IPS-15b (cell line): Measurements from ENCODE around the gene OLIG2.

Experiments used
- H3K27me3 ChIP-seq: one replicate; pipeline ENCODE4 v1.6.1; 2013; ENCODE audit warnings: low read length; ENCODE audit not compliant: control insufficient read depth, insufficient read depth
- H3K36me3 ChIP-seq: one replicate; pipeline ENCODE4 v1.6.1; 2013; ENCODE audit warnings: low read length; ENCODE audit not compliant: control insufficient read depth, insufficient read depth
- H3K4me1 ChIP-seq: one replicate; pipeline ENCODE4 v1.6.1; 2013; ENCODE audit warnings: mild to moderate bottlenecking, low read length; ENCODE audit not compliant: control insufficient read depth, insufficient read depth
- H3K4me3 ChIP-seq: one replicate; pipeline ENCODE4 v1.5.1; 2013; ENCODE audit warnings: low read depth, low read length
- H3K9ac ChIP-seq: one replicate; pipeline ENCODE4 v1.6.1; 2013; ENCODE audit warnings: low read depth, mild to moderate bottlenecking, low read length
- H3K9me3 ChIP-seq: one replicate; pipeline ENCODE4 v1.6.1; 2013; ENCODE audit warnings: mild to moderate bottlenecking, low read length; ENCODE audit not compliant: control insufficient read depth, insufficient read depth

Gene OLIG2

GRCh38 chr21:33025489-33026442 is at the start of gene OLIG2:
OLIG2 (plus strand) TSS chr21:33025935; CDS start chr21:33026863, 928 bp downstream.
- H3K4me1 ChIP-seq, result peaks cover 13% of the 10 kb centered on the region
- H3K9me3 ChIP-seq, result no peaks in the 10 kb centered on the region
- no peaks in the 10 kb centered on the region for H3K36me3 ChIP-seq
- H3K27me3 ChIP-seq, result peaks cover 97% of the 10 kb centered on the region
- H3K9ac ChIP-seq, result no peak within 1 kb of the TSS
- H3K4me3 ChIP-seq, result peak within 1 kb of the TSS; percentile 75

- Histone ChIP-seq H3K9ac (no peak overlapping the region), H3K4me3 (no peak overlapping the region), H3K27me3 (no peaks in the 10 kb centered on the region), H3K36me3 (no peaks in the 10 kb centered on the region), H3K4me1 (no peaks in the 10 kb centered on the region), H3K9me3 (no peaks in the 10 kb centered on the region)
Observed at GRCh38 chr21:32976791-32977190, 48.9 kb upstream of the OLIG2 start.

- H3K9ac ChIP-seq, result no peak overlapping the region
- no peak overlapping the region for H3K4me3 ChIP-seq
- H3K4me1 ChIP-seq, result no peaks in the 10 kb centered on the region
- no peaks in the 10 kb centered on the region for H3K36me3 ChIP-seq
- no peaks in the 10 kb centered on the region for H3K9me3 ChIP-seq
- no peaks in the 10 kb centered on the region for H3K27me3 ChIP-seq
Observed at GRCh38 chr21:32977216-32977615, 48.5 kb upstream of the OLIG2 start.

GRCh38 chr21:32978331-32979270 is 47.1 kb upstream of the OLIG2 start:
- no peaks in the 10 kb centered on the region for H3K9me3 ChIP-seq
- H3K9ac ChIP-seq, result no peak overlapping the region
- H3K4me3 ChIP-seq, result no peak overlapping the region
- H3K27me3 ChIP-seq, result no peaks in the 10 kb centered on the region
- H3K4me1 ChIP-seq, result no peaks in the 10 kb centered on the region
- no peaks in the 10 kb centered on the region for H3K36me3 ChIP-seq

- no peak overlapping the region for H3K4me3 ChIP-seq
- no peaks in the 10 kb centered on the region for H3K4me1 ChIP-seq
- H3K9me3 ChIP-seq, result no peaks in the 10 kb centered on the region
- H3K27me3 ChIP-seq, result no peaks in the 10 kb centered on the region
- no peak overlapping the region for H3K9ac ChIP-seq
- no peaks in the 10 kb centered on the region for H3K36me3 ChIP-seq
Observed at GRCh38 chr21:32979598-32980268, 46.0 kb upstream of the OLIG2 start.

GRCh38 chr21:32981096-32981495 is 44.6 kb upstream of the OLIG2 start:
- no peak overlapping the region for H3K4me3 ChIP-seq
- no peaks in the 10 kb centered on the region for H3K4me1 ChIP-seq
- H3K27me3 ChIP-seq, result no peaks in the 10 kb centered on the region
- no peaks in the 10 kb centered on the region for H3K9me3 ChIP-seq
- no peak overlapping the region for H3K9ac ChIP-seq
- no peaks in the 10 kb centered on the region for H3K36me3 ChIP-seq

- H3K4me3 ChIP-seq, result no peak overlapping the region
- no peak overlapping the region for H3K9ac ChIP-seq
- peaks cover 2% of the 10 kb centered on the region for H3K4me1 ChIP-seq
- no peaks in the 10 kb centered on the region for H3K27me3 ChIP-seq
- no peaks in the 10 kb centered on the region for H3K9me3 ChIP-seq
- H3K36me3 ChIP-seq, result no peaks in the 10 kb centered on the region
Observed at GRCh38 chr21:32990666-32991065, 35.1 kb upstream of the OLIG2 start.

GRCh38 chr21:32991361-32991760 is 34.4 kb upstream of the OLIG2 start:
- Histone ChIP-seq H3K4me1 (peaks cover 2% of the 10 kb centered on the region), H3K27me3 (no peaks in the 10 kb centered on the region), H3K9me3 (no peaks in the 10 kb centered on the region), H3K9ac (no peak overlapping the region), H3K36me3 (no peaks in the 10 kb centered on the region), H3K4me3 (no peak overlapping the region)

GRCh38 chr21:32993894-32994293 is 31.8 kb upstream of the OLIG2 start:
- H3K4me3 ChIP-seq, result no peak overlapping the region

GRCh38 chr21:32994305-32994704 is 31.4 kb upstream of the OLIG2 start:
- H3K36me3 ChIP-seq, result no peaks in the 10 kb centered on the region
- no peak overlapping the region for H3K4me3 ChIP-seq
- H3K9me3 ChIP-seq, result no peaks in the 10 kb centered on the region
- no peak overlapping the region for H3K9ac ChIP-seq
- no peaks in the 10 kb centered on the region for H3K27me3 ChIP-seq
- peaks cover 2% of the 10 kb centered on the region for H3K4me1 ChIP-seq

More at GRCh38 chr21:32993894-32994293, 31.8 kb upstream of the OLIG2 start:
- H3K9me3 ChIP-seq, result no peaks in the 10 kb centered on the region
- H3K36me3 ChIP-seq, result no peaks in the 10 kb centered on the region
- peaks cover 2% of the 10 kb centered on the region for H3K4me1 ChIP-seq
- H3K9ac ChIP-seq, result no peak overlapping the region
- H3K27me3 ChIP-seq, result no peaks in the 10 kb centered on the region

GRCh38 chr21:33007747-33008146 is 18.0 kb upstream of the OLIG2 start:
- peaks cover 2% of the 10 kb centered on the region for H3K4me1 ChIP-seq
- H3K27me3 ChIP-seq, result peaks cover 8% of the 10 kb centered on the region
- no peaks in the 10 kb centered on the region for H3K36me3 ChIP-seq
- H3K9me3 ChIP-seq, result no peaks in the 10 kb centered on the region
- H3K4me3 ChIP-seq, result no peak overlapping the region
- no peak overlapping the region for H3K9ac ChIP-seq
